GM12873 (cell line): Measurements from ENCODE around the gene RBFOX1.

ENCODE experiments used
- CTCF ChIP-seq: IDR thresholded peaks from 2 replicates; pipeline ENCODE4 v1.5.1; 2012; ENCODE audit warnings: low read depth, mild to moderate bottlenecking, moderate library complexity, low read length, control low read depth; ENCODE audit not compliant: insufficient read depth; ENCODE audit errors: missing control alignments

The RBFOX1 gene

DNA sequence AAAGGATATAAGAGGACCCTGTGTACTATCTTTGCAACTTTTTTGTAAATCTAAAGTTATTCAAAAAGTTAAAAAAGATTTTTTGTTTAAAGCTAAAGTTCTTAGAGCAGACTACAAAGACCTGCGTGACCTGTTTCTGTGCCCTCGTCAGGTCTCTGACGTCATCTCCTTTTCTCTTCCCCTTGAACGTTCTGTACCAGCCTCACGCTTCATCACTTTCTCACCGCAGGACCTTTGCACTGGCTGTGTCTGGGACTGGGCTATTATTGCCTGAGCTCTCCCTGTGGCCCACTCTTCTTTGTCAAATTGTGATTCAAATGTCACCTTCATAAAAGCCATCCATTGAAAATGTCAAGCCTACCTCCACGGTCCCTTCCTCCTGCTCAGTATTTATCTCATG, 222.8 kb downstream of the RBFOX1 start:
- TF ChIP-seq CTCF = no peak

GRCh38 chr16:7561908-7562405, 229.3 kb downstream of the RBFOX1 start:
- no peak for TF ChIP-seq CTCF

DNA sequence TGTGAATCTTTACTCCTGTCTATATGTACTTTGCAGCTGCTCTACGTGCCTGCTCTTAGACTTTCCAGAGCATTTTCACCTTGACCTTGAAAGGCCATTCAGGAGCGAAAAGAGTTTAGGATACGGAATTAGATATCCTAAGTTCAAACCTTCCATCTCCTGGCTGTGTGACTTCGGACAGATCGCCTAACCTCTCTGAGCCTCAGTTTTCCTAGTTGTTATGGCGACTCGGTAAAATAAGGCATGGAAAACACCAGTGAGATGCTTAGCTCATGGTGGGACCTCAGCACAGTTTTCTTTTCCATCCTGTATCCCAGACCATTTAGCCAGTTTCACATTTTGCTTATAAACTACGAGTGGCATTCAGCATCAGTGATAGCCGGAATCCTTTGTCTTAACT, 233.7 kb downstream of the RBFOX1 start:
- TF ChIP-seq CTCF = no peak

DNA sequence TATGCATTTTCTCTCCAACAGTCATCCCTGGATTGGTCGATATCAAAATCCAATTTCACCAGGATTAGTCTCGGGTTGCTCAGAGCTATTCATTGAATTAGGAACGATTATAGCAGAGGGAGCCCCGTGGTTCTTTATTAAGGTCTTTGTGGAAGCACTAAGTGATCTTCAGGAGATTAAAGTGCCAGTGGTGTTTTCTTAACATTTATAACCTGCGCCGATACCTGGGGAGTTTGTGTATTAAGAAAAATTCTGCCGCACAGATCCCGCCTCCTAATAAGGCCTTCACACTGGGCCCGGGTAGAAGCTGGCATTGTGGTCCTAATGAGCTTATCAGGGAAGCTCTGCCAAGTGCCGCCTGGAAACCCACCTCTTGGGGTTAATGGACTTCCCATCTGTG, 238.7 kb downstream of the RBFOX1 start:
- no peak for TF ChIP-seq CTCF

- TF ChIP-seq CTCF = no peak
Measured at GRCh38 chr16:7577588-7577987, 244.9 kb downstream of the RBFOX1 start.

DNA sequence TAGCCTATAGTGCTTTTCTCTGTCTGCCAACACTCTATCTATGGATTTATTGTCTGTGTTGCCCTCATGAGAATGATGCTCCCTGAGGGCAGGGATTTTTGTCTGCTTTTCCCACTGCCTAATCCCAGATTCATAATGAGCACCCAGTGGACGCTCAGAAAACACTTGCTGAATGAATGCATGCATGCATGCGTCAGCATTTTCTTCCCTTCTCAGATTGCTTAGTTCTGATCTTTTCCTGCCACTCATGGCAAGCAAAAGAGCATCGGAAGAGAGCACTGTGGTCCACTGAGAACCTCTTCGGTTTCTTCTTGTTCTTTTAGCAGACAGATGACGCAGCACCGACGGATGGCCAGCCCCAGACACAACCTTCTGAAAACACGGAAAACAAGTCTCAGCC, 246.8 kb downstream of the RBFOX1 start:
- TF ChIP-seq CTCF = no peak

DNA sequence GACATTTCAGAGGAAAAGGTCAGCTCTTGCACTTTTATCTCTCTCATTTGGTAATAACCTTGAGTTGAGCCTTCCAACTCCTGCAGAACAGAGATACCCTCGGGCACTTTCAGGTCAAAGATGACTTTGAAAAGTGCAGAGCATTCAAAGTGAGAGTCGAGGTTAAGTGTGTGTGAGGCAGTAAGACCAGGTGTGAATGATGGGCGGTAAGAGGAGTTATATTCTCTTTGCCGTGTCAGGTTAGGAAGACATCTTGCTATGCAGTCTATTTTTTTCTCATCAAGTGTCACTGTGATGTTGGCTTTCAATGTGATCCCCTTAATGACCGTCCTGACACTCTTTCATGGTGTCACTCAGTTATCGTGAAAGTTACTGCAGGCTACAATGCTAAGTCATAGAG, 248.5 kb downstream of the RBFOX1 start:
- TF ChIP-seq CTCF = no peak
